Measurements from ENCODE around the gene KRTAP4-16. TPM values are rescaled to one million over a fixed set of nuclear protein-coding genes. Genes with fewer than 3 reads are reported as not detected.

Gene KRTAP4-16
- total and polyA plus RNA-seq, 2 donors (not counting 3 experiments of a cell fraction or from before 2014, with no cell fraction given): not detected

GRCh38 chr17:41150026-41150425, 48.0 kb upstream of the KRTAP4-16 start:
- Histone ChIP-seq H3K79me2 (ENCODE audit: control insufficient read depth, insufficient read depth, low read length) (no peaks in the 10 kb centered on the region), H3K9me1 (replicated peaks; ENCODE audit: control insufficient read depth, extremely low read depth, insufficient read depth, low read length) (no peaks in the 10 kb centered on the region), H3K4me1 (ENCODE audit: control insufficient read depth, extremely low read depth, insufficient read depth, low read length) (no peaks in the 10 kb centered on the region), H3K4me3 (replicated peaks in 1 of 3; ENCODE audit: insufficient read depth in 1 of 3, low read depth in 1 of 3, low read length in 3 of 3) (no peak overlapping the region), H3K27ac (ENCODE audit: insufficient read depth, low read depth, low read length) (no peak overlapping the region), H3K9me3 (replicated peaks; ENCODE audit: control insufficient read depth, insufficient read depth, low read length) (no peaks in the 10 kb centered on the region), H3K27me3 (ENCODE audit: control insufficient read depth in 2 of 2, insufficient read depth in 2 of 2, low read length in 2 of 2) (no peaks in the 10 kb centered on the region), H2AFZ (ENCODE audit: low read depth, low read length) (no peak overlapping the region), H3K36me3 (ENCODE audit: control insufficient read depth in 2 of 2, extremely low read depth in 1 of 2, insufficient read depth in 2 of 2, low read length in 2 of 2) (no peaks in the 10 kb centered on the region), H3K9ac (replicated peaks; ENCODE audit: extremely low read depth, insufficient read depth, low read length) (no peak overlapping the region), H3K4me2 (ENCODE audit: insufficient read depth, low read length) (no peak overlapping the region), H4K20me1 (replicated peaks; ENCODE audit: control insufficient read depth, extremely low read depth, insufficient read depth, low read length) (no peaks in the 10 kb centered on the region)
- intact Hi-C loops (cut with micrococcal nuclease): no loop called here
- no TSS peak for BruUV-seq (replicated peaks)
- POLR2A ChIA-PET: no interaction called here
- DNase-seq (ENCODE audit: low read depth, low spot score): no peak
- dilution Hi-C loops (cut with MboI; ENCODE audit: extremely low pct_ligation_motif_present, low sequenced_read_pairs): no loop called here
- FAIRE-seq: no peak
- CTCF ChIA-PET: no interaction called here
- no peak for TF ChIP-seq FOS (IDR thresholded peaks at IDR 0.05; ENCODE audit: borderline replicate concordance, insufficient read depth, low read length)
- no peak for TF ChIP-seq POLR2AphosphoS5 (IDR thresholded peaks at IDR 0.05; ENCODE audit: insufficient read depth, low read depth, low read length)
- no peak for TF ChIP-seq MAX (IDR thresholded peaks at IDR 0.05; ENCODE audit: insufficient read depth, insufficient read length)
- TF ChIP-seq MYC (IDR thresholded peaks at IDR 0.05; ENCODE audit: low read depth, low read length): no peak
- no peak for TF ChIP-seq POLR2A (IDR thresholded peaks at IDR 0.05; ENCODE audit: low read depth, low read length)
- TF ChIP-seq JUN (IDR thresholded peaks at IDR 0.05; ENCODE audit: borderline replicate concordance, insufficient read depth, insufficient read length, low read depth): no peak
- TF ChIP-seq EZH2 (IDR thresholded peaks at IDR 0.05; ENCODE audit: borderline replicate concordance, low read depth, low read length, severe bottlenecking): no peak
- TF ChIP-seq CTCF (IDR thresholded peaks at IDR 0.05; ENCODE audit: extremely low read depth in 1 of 2, insufficient read depth in 1 of 2, low read depth in 1 of 2, low read length in 2 of 2): no peak
- TF ChIP-seq GATA2 (IDR thresholded peaks at IDR 0.05; ENCODE audit: insufficient read depth, insufficient read length, low read depth, low read length): no peak
